SK-N-SH (cell line): ENCODE measurements around the gene ASCL2.

Experiments used
- CTCF ChIP-seq: fragments of 200-600 bp; sonication (generic); IDR thresholded peaks from 2 replicates; pipeline ENCODE4 v1.6.1; 2017; ENCODE audit warnings: antibody characterized with exemption, mild to moderate bottlenecking, moderate library complexity
- EP300 ChIP-seq, 2 experiments: IDR thresholded peaks; 2 replicates each; pipeline versions ENCODE4 v1.4.0 to v1.6.1; 2012; ENCODE audit warnings: borderline replicate concordance in 1 of 2, low read depth in 1 of 2, low read length in 1 of 2
- FOSL2 ChIP-seq: IDR thresholded peaks from 2 replicates; pipeline ENCODE4 v1.4.0; 2012; ENCODE audit warnings: low read depth, mild to moderate bottlenecking, moderate library complexity, borderline replicate concordance
- GATA2 ChIP-seq: sonication (generic); formaldehyde crosslinking; IDR thresholded peaks from 2 replicates; pipeline ENCODE4 v1.5.0; 2020; ENCODE audit warnings: mild to moderate bottlenecking, missing genetic modification reagents
- MXI1 ChIP-seq: IDR thresholded peaks from 2 replicates; pipeline ENCODE4 v1.6.1; 2012; ENCODE audit warnings: mild to moderate bottlenecking, low read depth, low read length, improper control_type of control experiment
- PBX3 ChIP-seq: IDR thresholded peaks from 2 replicates; pipeline ENCODE4; 2012
- POLR2AphosphoS5 ChIP-seq: IDR thresholded peaks from 2 replicates; pipeline ENCODE4 v1.6.1; 2012; ENCODE audit warnings: low read depth, low read length
- RAD21 ChIP-seq: IDR thresholded peaks from 2 replicates; pipeline ENCODE4 v1.6.1; 2012; ENCODE audit warnings: mild to moderate bottlenecking, low read length
- RFX5 ChIP-seq: IDR thresholded peaks from 2 replicates; pipeline ENCODE4 v1.6.1; 2012; ENCODE audit warnings: mild to moderate bottlenecking, improper control_type of control experiment, low read length
- TAF1 ChIP-seq: IDR thresholded peaks from 2 replicates; pipeline ENCODE4 v1.6.1; 2012; ENCODE audit warnings: low read depth, mild to moderate bottlenecking, low read length, moderate library complexity, borderline replicate concordance
- YY1 ChIP-seq: IDR thresholded peaks from 2 replicates; pipeline ENCODE4 v1.4.0; 2012; ENCODE audit warnings: low read depth, mild to moderate bottlenecking
- ZBTB33 ChIP-seq: IDR thresholded peaks from 2 replicates; pipeline ENCODE4 v1.4.0; 2012; ENCODE audit warnings: low read depth, borderline replicate concordance
- TF ChIP-seq, protein P1 (sequence below): IDR thresholded peaks from 2 replicates; pipeline ENCODE4 v1.4.0; 2012; ENCODE audit warnings: low read depth
- TF ChIP-seq, protein P2 (sequence below): fragments of 150-350 bp; IDR thresholded peaks from 2 replicates; pipeline ENCODE4 v1.6.1; 2016; ENCODE audit warnings: mild to moderate bottlenecking, low read depth, low read length

DNA sequence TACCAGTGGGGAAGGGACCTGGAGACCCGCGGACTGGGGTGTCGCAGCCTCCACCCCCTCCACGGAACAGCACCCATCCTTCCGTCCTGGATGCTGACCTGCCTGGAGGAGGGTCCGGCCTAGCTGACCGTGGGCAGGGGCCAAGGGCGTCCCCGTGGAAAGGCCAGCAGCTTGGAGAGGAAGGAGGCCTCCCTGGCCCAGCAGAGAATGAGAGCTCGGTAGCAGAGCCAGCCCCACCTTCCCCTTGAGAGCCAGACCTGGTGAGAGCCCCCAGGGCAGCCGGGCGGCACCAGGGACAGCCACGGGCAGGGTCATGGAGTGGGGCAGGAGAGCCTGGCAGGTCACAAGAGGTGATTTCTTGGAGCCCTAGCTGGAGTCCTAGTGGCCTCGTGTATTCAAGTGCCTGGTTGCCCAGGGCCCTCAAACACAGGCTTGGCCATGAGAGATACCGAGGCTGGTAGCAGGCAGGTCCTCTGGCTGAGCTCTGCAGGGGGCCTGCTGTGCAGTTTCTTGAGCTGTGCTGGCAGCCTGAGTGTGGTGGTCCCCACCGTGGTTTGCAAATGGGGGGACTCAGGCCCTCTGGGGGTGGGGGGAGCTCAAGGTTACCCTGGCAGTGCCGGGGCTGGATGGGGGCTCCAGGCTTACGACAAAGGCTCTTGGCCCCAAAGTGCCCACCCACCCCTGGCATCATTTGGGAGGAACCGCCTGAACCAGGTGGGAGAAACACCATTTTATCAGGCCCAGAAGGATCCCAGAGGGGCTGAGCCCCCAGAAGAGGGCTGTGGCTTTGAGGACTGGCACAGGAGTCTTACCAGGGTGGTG is 39.1 kb upstream of the ASCL2 start:
- TF ChIP-seq CTCF (no peak), ZBTB33 (no peak), MXI1 (no peak), EP300 (IDR thresholded peaks at IDR 0.05; ENCODE audit: borderline replicate concordance in 1 of 2, low read depth in 1 of 2, low read length in 1 of 2) (no peak), RAD21 (no peak), GATA2 (CRISPR knock-in tag) (no peak), POLR2AphosphoS5 (no peak), YY1 (no peak), FOSL2 (no peak), TAF1 (no peak), PBX3 (no peak), RFX5 (no peak)
- TF ChIP-seq, protein P1, sequence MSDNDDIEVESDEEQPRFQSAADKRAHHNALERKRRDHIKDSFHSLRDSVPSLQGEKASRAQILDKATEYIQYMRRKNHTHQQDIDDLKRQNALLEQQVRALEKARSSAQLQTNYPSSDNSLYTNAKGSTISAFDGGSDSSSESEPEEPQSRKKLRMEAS = no peak
- TF ChIP-seq, protein P2, sequence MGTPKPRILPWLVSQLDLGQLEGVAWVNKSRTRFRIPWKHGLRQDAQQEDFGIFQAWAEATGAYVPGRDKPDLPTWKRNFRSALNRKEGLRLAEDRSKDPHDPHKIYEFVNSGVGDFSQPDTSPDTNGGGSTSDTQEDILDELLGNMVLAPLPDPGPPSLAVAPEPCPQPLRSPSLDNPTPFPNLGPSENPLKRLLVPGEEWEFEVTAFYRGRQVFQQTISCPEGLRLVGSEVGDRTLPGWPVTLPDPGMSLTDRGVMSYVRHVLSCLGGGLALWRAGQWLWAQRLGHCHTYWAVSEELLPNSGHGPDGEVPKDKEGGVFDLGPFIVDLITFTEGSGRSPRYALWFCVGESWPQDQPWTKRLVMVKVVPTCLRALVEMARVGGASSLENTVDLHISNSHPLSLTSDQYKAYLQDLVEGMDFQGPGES = no peak
